K562 (cell line): ENCODE data around the gene PRDM12. TPM values are rescaled to one million over a fixed set of nuclear protein-coding genes. Genes with fewer than 3 reads are reported as not detected.
A peak's percentile ranks its signal among the peaks of the same experiment; 100 is the strongest.

Experiments used
- ATF1 ChIP-seq, 2 experiments: fragments of 450-650 bp in 1 of 2; IDR thresholded peaks; 2 replicates each; pipeline ENCODE4 v1.6.1; 2016; ENCODE audit warnings: missing compliant biosample characterization in 1 of 2, missing genetic modification characterization in 1 of 2
- BACH1 ChIP-seq: fragments of 200-800 bp; sonication (Bioruptor generic); IDR thresholded peaks from 2 replicates; pipeline ENCODE4 v1.6.1; 2016; ENCODE audit warnings: missing genetic modification characterization, missing compliant biosample characterization
- CBFB ChIP-seq: sonication (generic); formaldehyde crosslinking; IDR thresholded peaks from 2 replicates; pipeline ENCODE4 v1.4.0; 2020; ENCODE audit warnings: mild to moderate bottlenecking, missing genetic modification reagents
- CBX1 ChIP-seq: sonication (generic); IDR thresholded peaks from 2 replicates; pipeline ENCODE4 v1.6.1; 2016; ENCODE audit warnings: antibody characterized with exemption, low read depth, mild to moderate bottlenecking
- DACH1 ChIP-seq: fragments of 450-650 bp; IDR thresholded peaks from 2 replicates; pipeline ENCODE4 v1.6.1; 2018; ENCODE audit not compliant: partially characterized antibody
- E2F1 ChIP-seq: sonication (generic); formaldehyde crosslinking; IDR thresholded peaks from 2 replicates; pipeline ENCODE4 v1.8.1; 2023; ENCODE audit warnings: mild to moderate bottlenecking, missing genetic modification reagents, moderate library complexity
- FOXP1 ChIP-seq: sonication (generic); formaldehyde crosslinking; IDR thresholded peaks from 2 replicates; pipeline ENCODE4 v1.8.0; 2022; ENCODE audit warnings: mild to moderate bottlenecking, missing genetic modification reagents
- FUS ChIP-seq: fragments of 200-400 bp; formaldehyde crosslinking; optimal IDR thresholded peaks from 2 replicates; pipeline ENCODE3; 2017; ENCODE audit warnings: low read depth, low read length
- GTF2F1 ChIP-seq: IDR thresholded peaks from 2 replicates; pipeline ENCODE4 v1.6.1; 2011; ENCODE audit warnings: low read depth, low read length, improper control_type of control experiment
- HMG20A ChIP-seq: fragments of 450-650 bp; formaldehyde crosslinking; conservative IDR thresholded peaks from 2 replicates; pipeline ENCODE4 v1.4.0; 2020; ENCODE audit warnings: mild to moderate bottlenecking, mixed read lengths
- HNRNPLL ChIP-seq: fragments of 200-400 bp; formaldehyde crosslinking; IDR thresholded peaks from 2 replicates; pipeline ENCODE4 v1.6.1; 2017; ENCODE audit warnings: low read length, low read depth, mild to moderate bottlenecking; ENCODE audit not compliant: poor library complexity, severe bottlenecking
- IRF1 ChIP-seq: sonication (generic); formaldehyde crosslinking; IDR thresholded peaks from 2 replicates; pipeline ENCODE4 v1.8.0; 2022; ENCODE audit warnings: missing genetic modification reagents, mild to moderate bottlenecking, borderline replicate concordance
- IRF9 ChIP-seq: fragments of 450-650 bp; IDR thresholded peaks from 2 replicates; pipeline ENCODE4 v1.6.1; 2016; ENCODE audit warnings: missing biosample characterization, missing genetic modification characterization
- KDM2B ChIP-seq: fragments of 250-450 bp; sonication (Bioruptor Pico); IDR thresholded peaks from 2 replicates; pipeline ENCODE4 v1.8.0; 2021; ENCODE audit warnings: mild to moderate bottlenecking, moderate library complexity
- RBFOX2 ChIP-seq: fragments of 200-400 bp; formaldehyde crosslinking; IDR thresholded peaks from 2 replicates; pipeline ENCODE4 v1.6.1; 2017; ENCODE audit warnings: low read depth, mild to moderate bottlenecking, low read length, moderate library complexity
- SPI1 ChIP-seq: IDR thresholded peaks from 2 replicates; pipeline ENCODE4 v1.6.1; 2011; ENCODE audit warnings: low read depth, low read length, control low read depth, borderline replicate concordance
- SRF ChIP-seq, 2 experiments: fragments of 250-450, 450-650 bp in 1 of 2; sonication (Bioruptor Pico) in 1 of 2; sonication (generic) in 1 of 2; formaldehyde crosslinking; IDR thresholded peaks; 2 replicates each; pipeline versions ENCODE4 v1.5.0 to v1.5.1; 2020 to 2022; ENCODE audit warnings: mild to moderate bottlenecking in 1 of 2, missing genetic modification reagents in 1 of 2
- USF1 ChIP-seq: sonication (generic); formaldehyde crosslinking; IDR thresholded peaks from 2 replicates; pipeline ENCODE4 v1.9.0; 2022; ENCODE audit warnings: mild to moderate bottlenecking, missing genetic modification reagents
- ZBTB1 ChIP-seq: sonication (generic); formaldehyde crosslinking; IDR thresholded peaks from 2 replicates; pipeline ENCODE4 v1.8.1; 2023; ENCODE audit warnings: missing genetic modification reagents, low read depth, mild to moderate bottlenecking, borderline replicate concordance
- ZBTB8A ChIP-seq: fragments of 450-650 bp; IDR thresholded peaks from 2 replicates; pipeline ENCODE4 v1.6.1; 2018; ENCODE audit warnings: mild to moderate bottlenecking, moderate library complexity; ENCODE audit not compliant: partially characterized antibody
- ZNF511 ChIP-seq: sonication (generic); formaldehyde crosslinking; IDR thresholded peaks from 2 replicates; pipeline ENCODE4 v1.8.0; 2022; ENCODE audit warnings: mild to moderate bottlenecking, missing genetic modification reagents
- ZNF583 ChIP-seq: fragments of 250-450 bp; sonication (Bioruptor Pico); IDR thresholded peaks from 2 replicates; pipeline ENCODE4 v1.4.0; 2020
- polyA plus RNA-seq, 8 experiments: library from polyadenylated mRNA; depleted of rRNA in 4 of 8; stranded (reverse) in 5 of 8; unstranded in 3 of 8; fragments of >200 nt; fragmentation: Nextera tagmentation in 2 of 8; fragmentation: Illumina TruSeq in 1 of 8; extraction: Ambion mirVana in 2 of 8; extraction: Trizol in 1 of 8; gene quantifications; 2 replicates each; pipeline versions ENCODE4 v1.2.1 to v1.2.3, GENCODE V29; 2011 to 2014; ENCODE audit warnings: inconsistent platforms in 1 of 8, missing spikeins in 1 of 8
- total RNA-seq, 7 experiments: library from RNA; depleted of rRNA in 6 of 7; stranded (reverse); fragments of >200 nt in 6 of 7; fragmentation: Illumina TruSeq in 2 of 7; extraction: Trizol in 2 of 7; gene quantifications; 2 replicates each; pipeline versions ENCODE4 v1.2.1 to v1.2.3, GENCODE V29; 2011 to 2021; ENCODE audit warnings: low replicate concordance in 1 of 7

PRDM12 gene
- total and polyA plus RNA-seq, 9 of the 15 experiments (the other 6 are each of a cell fraction or from before 2014, with no cell fraction given) = 0.04 to 0.22 (median 0.07) TPM; not detected in 3

GRCh38 chr9:130680836-130681768 lies 16.7 kb downstream of the PRDM12 start (continued):
- TF ChIP-seq CBX1 (no peak), GTF2F1 (no peak), ZBTB1 (no peak; the same call in 1 of the 2 replicates), CBFB (CRISPR knock-in tag) (no peak), RBFOX2 (peak; percentile 68; the same call in 1 of the 2 replicates), FUS (peak; percentile 40), FOXP1 (CRISPR knock-in tag) (peak; percentile 98), BACH1 (tag) (no peak), E2F1 (CRISPR knock-in tag) (peak; percentile 78), ATF1 (CRISPR knock-in tag; IDR thresholded peaks at IDR 0.05) (no peak), ATF1 (tag; IDR thresholded peaks at IDR 0.05) (peak; percentile 60), ZNF511 (CRISPR knock-in tag) (peak; percentile 94), IRF1 (peak; percentile 71; the same call in 1 of the 2 replicates), SPI1 (no peak), ZBTB8A (no peak), DACH1 (no peak), ZNF583 (CRISPR knock-in tag) (0 out of 2 replicates have a peak, but pooled peaks have one; percentile 65), KDM2B (CRISPR knock-in tag) (0 out of 2 replicates have a peak, but pooled peaks have one; percentile 6), SRF (CRISPR knock-in tag; IDR thresholded peaks at IDR 0.05) (peak in 1 of 2 experiments; percentile 62; a peak in 1 of 4 replicates), HNRNPLL (peak; percentile 55), IRF9 (tag) (no peak), USF1 (CRISPR knock-in tag) (peak; percentile 82), HMG20A (CRISPR knock-in tag) (no peak)
